Posterior vena cava (tissue), 2 donors: ENCODE data around the gene RNASE13. TPM values are rescaled to one million over a fixed set of nuclear protein-coding genes. Genes with fewer than 3 reads are reported as not detected.

ENCODE experiments used
- DNase-seq: peaks from one replicate; pipeline ENCODE4 v3.0.0-alpha.2; 2020; ENCODE audit warnings: low spot score
- intact Hi-C, 2 donors: fragments of 100-400 bp; cut with DNase I; formaldehyde crosslinking; loops; one replicate each; pipeline versions ENCODE4 v1.14.1 to v1.14.2; 2022 to 2023
- long read RNA-seq, 2 donors: library from polyadenylated mRNA; unstranded; transcript quantifications; one replicate each; pipeline ENCODE4 v2.0.0, GENCODE V29; 2020 to 2021
- total RNA-seq, 2 donors: library from RNA; stranded (reverse); fragmentation: NEBNext Ultra II Directional; extraction: Animal tissue kit (Norgen Biotek cat#: 25700); gene quantifications; one replicate each; pipeline ENCODE4 v1.2.1, GENCODE V29; 2021
- donor health status: DM: yes; HTN: yes; CAD: no.
- donor health status: DM: yes; HTN: yes; CAD: no.

Gene RNASE13
- not detected for total RNA-seq
- long read RNA-seq, donor 1 = 0 reads
- long read RNA-seq, donor 2 = 0 reads

GRCh38 chr14:21034707-21035106 is at the start of gene RNASE13:
TSS of gene RNASE13 (minus strand) at chr14:21034807. CDS start at chr14:21034288, 519 bp downstream.
- intact Hi-C loops = no loop called here
- DNase-seq = no peak

GRCh38 chr14:21084396-21084795 is 49.8 kb upstream of the RNASE13 start:
- intact Hi-C loops = no loop called here
- DNase-seq = no peak

- DNase-seq = no peak
- intact Hi-C loops = no loop called here
These were observed 49.1 kb upstream of the RNASE13 start for GRCh38 chr14:21083565-21084325.

GRCh38 chr14:21081521-21082142 is 47.0 kb upstream of the RNASE13 start:
- DNase-seq = no peak
- intact Hi-C loops = no loop called here

- DNase-seq = no peak
- intact Hi-C loops = loop anchor here in 1 of 2 donors (1.0 kb wide), 1 partner anchor 25 kb away; no protein-coding TSS in a partner anchor
These were observed 44.1 kb upstream of the RNASE13 start for GRCh38 chr14:21078726-21079125.

DNA sequence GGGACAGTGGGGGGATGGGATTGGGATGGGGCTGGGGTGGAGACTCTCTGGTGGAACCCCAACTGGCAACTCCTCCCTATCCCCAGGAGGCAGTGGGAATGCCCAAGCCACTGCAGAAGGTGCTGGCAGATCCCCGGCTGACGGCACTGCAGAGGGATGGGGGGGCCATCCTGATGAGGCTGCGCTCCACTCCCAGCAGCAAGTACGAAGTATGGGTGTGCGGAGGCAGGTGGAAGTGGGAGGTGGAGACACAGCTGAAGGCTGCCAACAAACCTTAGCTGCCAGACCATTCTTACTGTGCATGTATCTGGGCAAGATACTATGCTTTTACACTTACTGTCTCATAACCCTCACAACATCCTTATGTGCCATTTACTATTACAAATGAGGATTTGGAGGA is 43.7 kb upstream of the RNASE13 start:
- no peak for DNase-seq
- intact Hi-C loops = no loop called here

GRCh38 chr14:21077672-21078071 is 43.1 kb upstream of the RNASE13 start:
- intact Hi-C loops = no loop called here
- DNase-seq = no peak

GRCh38 chr14:21075719-21076437 is 41.3 kb upstream of the RNASE13 start:
- no peak for DNase-seq
- intact Hi-C loops = no loop called here

GRCh38 chr14:21074398-21075272 is 40.0 kb upstream of the RNASE13 start:
- intact Hi-C loops = loop anchor here (1.0 to 5.0 kb wide), 2 partner anchors 33 to 42 kb away; no protein-coding TSS in a partner anchor
- no peak for DNase-seq

DNA sequence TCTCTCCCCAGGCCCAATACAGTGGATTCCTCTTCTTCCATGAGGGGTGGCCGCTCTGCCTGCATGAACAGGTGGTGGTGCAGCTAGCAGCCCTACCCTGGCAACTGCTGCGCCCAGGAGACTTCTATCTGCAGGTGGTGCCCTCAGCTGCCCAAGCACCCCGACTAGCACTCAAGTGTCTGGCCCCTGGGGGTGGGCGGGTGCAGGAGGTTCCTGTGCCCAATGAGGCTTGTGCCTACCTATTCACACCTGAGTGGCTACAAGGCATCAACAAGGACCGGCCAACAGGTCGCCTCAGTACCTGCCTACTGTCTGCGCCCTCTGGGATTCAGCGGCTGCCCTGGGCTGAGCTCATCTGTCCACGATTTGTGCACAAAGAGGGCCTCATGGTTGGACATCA is 39.3 kb upstream of the RNASE13 start:
- intact Hi-C loops = loop anchor here (1.0 to 5.0 kb wide), 3 partner anchors 13 to 42 kb away; no protein-coding TSS in a partner anchor
- DNase-seq = no peak

DNA sequence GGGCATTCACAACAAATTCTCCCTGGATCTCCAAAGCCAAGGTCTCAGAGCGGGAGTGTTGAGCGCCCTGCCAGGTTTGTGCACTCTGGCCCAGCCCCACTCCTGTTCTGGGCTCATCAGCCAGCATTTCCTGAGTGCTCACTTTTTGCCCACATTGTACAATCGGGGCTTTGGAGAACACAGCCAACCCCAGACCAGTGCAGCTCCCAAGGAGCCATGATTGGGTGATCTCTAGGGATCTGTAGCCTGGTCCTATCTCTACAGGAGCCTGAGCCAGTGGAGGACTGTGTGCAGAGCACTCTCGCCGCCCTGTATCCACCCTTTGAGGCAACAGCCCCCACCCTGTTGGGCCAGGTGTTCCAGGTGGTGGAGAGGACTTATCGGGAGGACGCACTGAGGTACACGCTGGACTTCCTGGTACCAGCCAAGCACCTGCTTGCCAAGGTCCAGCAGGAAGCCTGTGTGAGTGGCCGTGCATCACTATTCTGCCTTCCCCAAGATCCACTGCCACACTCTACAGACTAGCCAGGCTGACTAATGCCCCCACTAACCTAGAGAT is 38.3 kb upstream of the RNASE13 start:
- no peak for DNase-seq

GRCh38 chr14:21072031-21072473 is 37.4 kb upstream of the RNASE13 start:
- no peak for DNase-seq
- intact Hi-C loops = loop anchor here in 1 of 2 donors (2.0 to 5.0 kb wide), 2 partner anchors 15 to 35 kb away; no protein-coding TSS in a partner anchor

More for the DNA sequence above, 38.3 kb upstream of the RNASE13 start:
- intact Hi-C loops = loop anchor here in 1 of 2 donors (2.0 to 5.0 kb wide), 2 partner anchors 14 to 34 kb away; no protein-coding TSS in a partner anchor

GRCh38 chr14:21071225-21072030 is 36.8 kb upstream of the RNASE13 start:
- intact Hi-C loops = loop anchor here in 1 of 2 donors (2.0 to 5.0 kb wide), 2 partner anchors 15 to 36 kb away; no protein-coding TSS in a partner anchor
- peak; percentile 97 for DNase-seq

GRCh38 chr14:21070610-21071224 is 36.1 kb upstream of the RNASE13 start:
- peak; percentile 84 for DNase-seq
- intact Hi-C loops = loop anchor here in 1 of 2 donors (5.0 kb wide), 1 partner anchor 37 kb away; no protein-coding TSS in a partner anchor

DNA sequence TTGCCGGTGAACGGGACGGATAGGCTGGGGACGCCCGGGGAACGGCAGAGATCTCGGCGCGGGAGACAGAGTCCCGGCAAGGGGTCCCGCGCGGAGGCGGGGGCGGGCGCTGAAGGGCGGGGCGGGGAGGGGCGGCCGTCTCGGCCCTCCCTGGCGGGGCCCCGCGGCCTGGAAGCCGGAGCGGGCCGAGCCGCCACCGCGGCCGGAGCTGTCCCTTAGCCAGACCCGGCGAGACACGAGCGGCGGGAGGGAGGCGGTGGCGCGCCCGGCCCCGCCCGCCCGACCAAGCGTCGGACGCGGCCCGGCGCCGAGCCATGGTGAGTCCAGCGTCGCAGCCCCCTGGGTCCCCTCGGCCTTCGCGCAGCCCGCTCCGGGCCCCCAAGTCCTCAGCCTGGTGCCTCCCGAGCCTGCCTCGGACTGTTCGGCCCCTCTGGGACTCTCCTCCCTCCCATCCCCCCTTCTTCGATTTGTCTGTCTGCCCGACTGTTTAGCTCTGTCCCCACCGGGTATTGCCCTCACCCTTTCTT is 35.5 kb upstream of the RNASE13 start, which contains the start of gene ARHGEF40:
Gene ARHGEF40, plus strand, starts transcription at position 222 of the 527 bp plus-strand sequence. Its CDS starts 93 bp downstream, at position 315.
- intact Hi-C loops = loop anchor here in 1 of 2 donors (5.0 kb wide), 1 partner anchor 37 kb away; no protein-coding TSS in a partner anchor
- peak; percentile 87 for DNase-seq

- intact Hi-C loops = loop anchor here (5.0 kb wide), 1 partner anchor 38 kb away; no protein-coding TSS in a partner anchor
- peak; percentile 87 for DNase-seq
These were observed 34.9 kb upstream of the RNASE13 start for GRCh38 chr14:21069388-21070082.
